OCI-LY1 (cell line): Measurements from ENCODE around the gene SLC10A4.

Source experiments
- H2AFZ ChIP-seq: fragments of 200-600 bp; sonication (generic), shearing (Covaris generic); 2 replicates; pipeline ENCODE4 v1.6.0; 2014; ENCODE audit warnings: antibody characterized with exemption, mild to moderate bottlenecking, low read length
- H3F3A ChIP-seq: fragments of 200-600 bp; sonication (generic), shearing (Covaris generic); 2 replicates; pipeline ENCODE4 v1.6.0; 2014; ENCODE audit warnings: mild to moderate bottlenecking, antibody characterized with exemption, low read length, moderate library complexity; ENCODE audit not compliant: insufficient read depth
- H3K27ac ChIP-seq: fragments of 200-600 bp; sonication (generic); 2 replicates; pipeline ENCODE4 v1.5.1; 2014; ENCODE audit warnings: low read length, mixed run types, mild to moderate bottlenecking, low read depth; ENCODE audit not compliant: poor library complexity, severe bottlenecking
- H3K27me3 ChIP-seq: fragments of 200-600 bp; sonication (generic); 2 replicates; pipeline ENCODE4 v1.6.0; 2014; ENCODE audit warnings: antibody characterized with exemption, mild to moderate bottlenecking, low read length, moderate library complexity; ENCODE audit not compliant: insufficient read depth
- H3K36me3 ChIP-seq: fragments of 200-600 bp; sonication (generic); 2 replicates; pipeline ENCODE4 v1.6.1; 2014; ENCODE audit warnings: mild to moderate bottlenecking, antibody characterized with exemption, low read length, moderate library complexity, mixed read lengths; ENCODE audit not compliant: insufficient read depth
- H3K4me1 ChIP-seq: fragments of 200-600 bp; sonication (generic); 2 replicates; pipeline ENCODE4 v1.5.1; 2014; ENCODE audit warnings: mild to moderate bottlenecking, low read length, moderate library complexity; ENCODE audit not compliant: insufficient read depth, severe bottlenecking
- H3K4me2 ChIP-seq: fragments of 200-600 bp; sonication (generic), shearing (Covaris generic); 2 replicates; pipeline ENCODE4 v1.6.1; 2014; ENCODE audit warnings: low read length
- H3K4me3 ChIP-seq: fragments of 200-600 bp; sonication (generic); 2 replicates; pipeline ENCODE4 v1.5.1; 2014; ENCODE audit warnings: low read length, low read depth, mild to moderate bottlenecking, mixed read lengths; ENCODE audit not compliant: poor library complexity, severe bottlenecking
- H3K79me2 ChIP-seq: fragments of 200-600 bp; shearing (Covaris generic); 2 replicates; pipeline ENCODE4 v1.6.1; 2016; ENCODE audit warnings: mixed run types, low read length, mixed read lengths; ENCODE audit not compliant: insufficient read depth
- H3K9ac ChIP-seq: fragments of 200-600 bp; sonication (generic), shearing (Covaris generic); 2 replicates; pipeline ENCODE4 v1.6.1; 2014; ENCODE audit warnings: mild to moderate bottlenecking, low read length, mixed read lengths
- H3K9me2 ChIP-seq: fragments of 200-600 bp; sonication (generic), shearing (Covaris generic); 2 replicates; pipeline ENCODE4 v1.6.1; 2014; ENCODE audit warnings: low read depth, mild to moderate bottlenecking, low read length, mixed read lengths
- H3K9me3 ChIP-seq: fragments of 200-600 bp; shearing (Covaris generic); 2 replicates; pipeline ENCODE4 v1.6.1; 2014; ENCODE audit warnings: low read length, mixed read lengths
- H4K20me1 ChIP-seq: fragments of 200-600 bp; sonication (generic), shearing (Covaris generic); 2 replicates; pipeline ENCODE4 v1.6.0; 2016; ENCODE audit warnings: mild to moderate bottlenecking, low read length; ENCODE audit not compliant: insufficient read depth
- EZH2 ChIP-seq: fragments of 200-600 bp; sonication (generic), shearing (Covaris generic); IDR thresholded peaks from 2 replicates; pipeline ENCODE4 v1.8.0; 2017; ENCODE audit warnings: borderline replicate concordance, mixed run types, mild to moderate bottlenecking, antibody characterized with exemption, low read length, moderate library complexity, mixed read lengths
- TF ChIP-seq, protein P1 (sequence below): fragments of 200-600 bp; sonication (generic), shearing (Covaris generic); IDR thresholded peaks from 2 replicates; pipeline ENCODE4 v1.5.1; 2017; ENCODE audit warnings: mild to moderate bottlenecking, antibody characterized with exemption, low read length, moderate library complexity, mixed read lengths

SLC10A4 gene

DNA sequence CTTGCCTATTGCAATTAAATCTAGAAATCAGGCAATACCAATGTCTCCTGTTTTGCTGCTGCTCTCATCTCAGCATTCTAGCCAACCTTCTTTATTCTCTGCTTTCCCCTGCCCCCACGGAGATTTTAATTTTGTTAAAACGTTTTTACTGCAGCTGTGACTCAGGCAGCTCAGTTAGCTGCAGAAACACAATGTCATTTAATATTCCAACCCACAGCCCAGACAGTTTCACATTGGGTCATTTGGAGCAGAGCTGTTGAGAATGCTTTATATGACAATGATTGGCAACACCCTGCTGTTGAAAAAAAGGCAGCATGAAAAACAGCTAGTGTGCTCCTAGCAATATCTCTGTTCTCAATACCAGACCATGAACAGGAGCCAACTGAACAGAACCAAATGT is 12.6 kb upstream of the SLC10A4 start:
- Histone ChIP-seq H4K20me1 (no peaks in the 10 kb centered on the region), H3K27me3 (no peaks in the 10 kb centered on the region), H3K9me3 (no peaks in the 10 kb centered on the region), H3K79me2 (no peaks in the 10 kb centered on the region), H3K36me3 (no peaks in the 10 kb centered on the region), H3F3A (no peaks in the 10 kb centered on the region), H2AFZ (no peak overlapping the region), H3K4me3 (no peak overlapping the region), H3K27ac (no peak overlapping the region), H3K9ac (no peak overlapping the region), H3K4me2 (no peak overlapping the region), H3K9me2 (no peaks in the 10 kb centered on the region), H3K4me1 (no peaks in the 10 kb centered on the region)
- TF ChIP-seq, protein P1, sequence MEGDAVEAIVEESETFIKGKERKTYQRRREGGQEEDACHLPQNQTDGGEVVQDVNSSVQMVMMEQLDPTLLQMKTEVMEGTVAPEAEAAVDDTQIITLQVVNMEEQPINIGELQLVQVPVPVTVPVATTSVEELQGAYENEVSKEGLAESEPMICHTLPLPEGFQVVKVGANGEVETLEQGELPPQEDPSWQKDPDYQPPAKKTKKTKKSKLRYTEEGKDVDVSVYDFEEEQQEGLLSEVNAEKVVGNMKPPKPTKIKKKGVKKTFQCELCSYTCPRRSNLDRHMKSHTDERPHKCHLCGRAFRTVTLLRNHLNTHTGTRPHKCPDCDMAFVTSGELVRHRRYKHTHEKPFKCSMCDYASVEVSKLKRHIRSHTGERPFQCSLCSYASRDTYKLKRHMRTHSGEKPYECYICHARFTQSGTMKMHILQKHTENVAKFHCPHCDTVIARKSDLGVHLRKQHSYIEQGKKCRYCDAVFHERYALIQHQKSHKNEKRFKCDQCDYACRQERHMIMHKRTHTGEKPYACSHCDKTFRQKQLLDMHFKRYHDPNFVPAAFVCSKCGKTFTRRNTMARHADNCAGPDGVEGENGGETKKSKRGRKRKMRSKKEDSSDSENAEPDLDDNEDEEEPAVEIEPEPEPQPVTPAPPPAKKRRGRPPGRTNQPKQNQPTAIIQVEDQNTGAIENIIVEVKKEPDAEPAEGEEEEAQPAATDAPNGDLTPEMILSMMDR = no peak
- no peak for TF ChIP-seq EZH2

DNA sequence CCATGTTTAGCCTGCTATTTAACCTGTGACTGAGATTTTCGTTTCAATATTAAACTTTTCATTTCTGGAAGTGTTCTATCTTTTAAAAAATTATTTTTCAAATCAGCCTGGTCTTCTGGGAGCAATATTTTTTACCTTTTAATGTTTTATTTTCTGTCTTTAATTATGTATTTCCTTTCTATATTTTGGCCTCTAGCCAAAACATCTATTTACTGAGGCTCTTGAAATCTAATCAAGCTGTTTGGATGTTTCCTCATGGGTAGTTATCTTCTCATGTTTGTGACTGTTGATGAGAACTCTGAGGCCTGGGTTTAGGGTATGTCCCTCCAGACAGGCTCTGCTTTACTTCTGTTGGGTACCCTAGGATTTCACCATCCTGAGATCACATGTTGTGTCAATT is 10.3 kb upstream of the SLC10A4 start:
- Histone ChIP-seq H3K27me3 (no peaks in the 10 kb centered on the region), H3F3A (no peaks in the 10 kb centered on the region), H3K36me3 (no peaks in the 10 kb centered on the region), H3K4me1 (no peaks in the 10 kb centered on the region), H3K4me3 (no peak overlapping the region), H3K9me2 (no peaks in the 10 kb centered on the region), H3K27ac (no peak overlapping the region), H4K20me1 (no peaks in the 10 kb centered on the region), H3K9me3 (no peaks in the 10 kb centered on the region), H3K9ac (no peak overlapping the region), H3K79me2 (no peaks in the 10 kb centered on the region), H3K4me2 (no peak overlapping the region), H2AFZ (no peak overlapping the region)
- TF ChIP-seq, protein P1 = no peak
- TF ChIP-seq EZH2 = no peak

DNA sequence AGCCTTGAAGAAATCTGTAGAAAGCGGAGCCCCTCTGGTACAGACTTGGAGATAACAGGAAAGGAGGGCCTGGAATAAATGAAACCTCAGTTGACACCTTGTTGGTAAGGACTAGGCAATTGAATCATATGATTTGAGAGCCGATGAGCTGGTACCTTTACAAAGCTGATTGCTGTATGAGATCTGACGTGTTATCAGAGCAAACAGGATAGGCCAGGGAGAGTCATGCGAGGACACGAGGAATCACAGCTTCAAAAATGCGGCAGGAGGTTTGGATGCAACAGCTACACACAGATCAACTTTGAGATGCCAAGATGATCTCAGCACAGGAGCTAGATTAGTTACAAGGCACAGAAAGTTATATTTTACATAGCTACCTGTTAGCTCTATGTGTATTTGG is 7.4 kb upstream of the SLC10A4 start:
- no peak for TF ChIP-seq EZH2
- TF ChIP-seq, protein P1 = no peak
- H3K27me3 ChIP-seq = no peaks in the 10 kb centered on the region
- H3K36me3 ChIP-seq = no peaks in the 10 kb centered on the region
- H4K20me1 ChIP-seq = no peaks in the 10 kb centered on the region
- H3F3A ChIP-seq = no peaks in the 10 kb centered on the region
- H3K9me3 ChIP-seq = no peaks in the 10 kb centered on the region
- no peak overlapping the region for H3K27ac ChIP-seq
- H3K9me2 ChIP-seq = no peaks in the 10 kb centered on the region
- H3K4me3 ChIP-seq = no peak overlapping the region
- H3K9ac ChIP-seq = no peak overlapping the region
- no peaks in the 10 kb centered on the region for H3K79me2 ChIP-seq
- no peak overlapping the region for H2AFZ ChIP-seq
- no peaks in the 10 kb centered on the region for H3K4me1 ChIP-seq
- no peak overlapping the region for H3K4me2 ChIP-seq
